A673 (cell line): ENCODE results near the gene ENTPD6. TPM values are rescaled to one million over a fixed set of nuclear protein-coding genes. Genes with fewer than 3 reads are reported as not detected.

Experiments used
- BruUV-seq: library from RNA; stranded (reverse); fragments of 400-500 nt; replicated peaks from 2 replicates; lab custom pipeline; 2021; lab: Mats Ljungman, UMichigan
- CTCF ChIA-PET: fragments of 300-600 bp; sonication (Branson Sonifier 250); formaldehyde crosslinking; loops from one replicate; lab custom pipeline; 2022; ENCODE audit warnings: antibody characterized with exemption; lab: Charles Lee
- POLR2A ChIA-PET: fragments of 300-600 bp; sonication (Branson Sonifier 250); formaldehyde crosslinking; loops from one replicate; lab custom pipeline; 2022; ENCODE audit warnings: antibody characterized with exemption; ENCODE audit not compliant: low non-redundant PET; lab: Charles Lee
- DNase-seq: peaks from one replicate; pipeline ENCODE4 v3.0.0-alpha.2; 2015; ENCODE audit warnings: low spot score
- H3K27ac ChIP-seq: fragments of 200-600 bp; sonication (generic); 2 replicates; pipeline ENCODE4 v1.5.1; 2016; ENCODE audit warnings: mixed run types, low read depth, mild to moderate bottlenecking, mixed read lengths, antibody characterized with exemption, low read length; ENCODE audit not compliant: poor library complexity, severe bottlenecking
- H3K27me3 ChIP-seq: fragments of 200-600 bp; sonication (generic); replicated peaks from 2 replicates; pipeline ENCODE4 v1.6.1; 2017; ENCODE audit warnings: mixed run types, low read depth, mild to moderate bottlenecking, mixed read lengths, antibody characterized with exemption, low read length; ENCODE audit not compliant: insufficient read depth, poor library complexity
- H3K36me3 ChIP-seq: fragments of 200-600 bp; sonication (generic); 2 replicates; pipeline ENCODE4 v1.6.1; 2016; ENCODE audit warnings: mixed run types, mild to moderate bottlenecking, mixed read lengths, antibody characterized with exemption, low read length; ENCODE audit not compliant: insufficient read depth, poor library complexity, severe bottlenecking
- H3K4me1 ChIP-seq: fragments of 200-600 bp; sonication (generic); 2 replicates; pipeline ENCODE4 v1.6.1; 2017; ENCODE audit warnings: mixed run types, mild to moderate bottlenecking, mixed read lengths, antibody characterized with exemption, low read length; ENCODE audit not compliant: insufficient read depth, poor library complexity, severe bottlenecking
- H3K4me3 ChIP-seq: fragments of 200-600 bp; sonication (generic); 2 replicates; pipeline ENCODE4 v1.5.1; 2016; ENCODE audit warnings: low read depth, mixed run types, mild to moderate bottlenecking, mixed read lengths, low read length; ENCODE audit not compliant: poor library complexity, severe bottlenecking
- H3K9me3 ChIP-seq: fragments of 200-600 bp; sonication (generic); 2 replicates; pipeline ENCODE4 v1.6.1; 2016; ENCODE audit warnings: mixed run types, low read depth, mild to moderate bottlenecking, mixed read lengths, antibody characterized with exemption, low read length; ENCODE audit not compliant: poor library complexity, severe bottlenecking
- EZH2 ChIP-seq: fragments of 200-600 bp; sonication (generic); IDR thresholded peaks from 2 replicates; pipeline ENCODE4 v1.6.1; 2017; ENCODE audit warnings: borderline replicate concordance, low read depth, mild to moderate bottlenecking, mixed read lengths, antibody characterized with exemption, low read length; ENCODE audit not compliant: poor library complexity, severe bottlenecking
- intact Hi-C: fragments of 100-400 bp; cut with micrococcal nuclease; formaldehyde crosslinking; loops from one replicate; pipeline ENCODE4 v1.10.0; 2022; ENCODE audit not compliant: unreplicated experiment
- total RNA-seq: library from RNA; stranded (reverse); gene quantifications from 2 replicates; pipeline ENCODE4 v1.2.3, GENCODE V29; 2021
- TF ChIP-seq, protein P1 (sequence below): fragments of 300-800, 200-600 bp; sonication (generic); conservative IDR thresholded peaks from 2 replicates; pipeline ENCODE4 v1.5.1; 2017; ENCODE audit warnings: low read depth, mild to moderate bottlenecking, antibody characterized with exemption, low read length, moderate library complexity, mixed read lengths

ENTPD6 gene
- total RNA-seq, 1 experiment from 2014 or later, result 50.2 TPM

DNA sequence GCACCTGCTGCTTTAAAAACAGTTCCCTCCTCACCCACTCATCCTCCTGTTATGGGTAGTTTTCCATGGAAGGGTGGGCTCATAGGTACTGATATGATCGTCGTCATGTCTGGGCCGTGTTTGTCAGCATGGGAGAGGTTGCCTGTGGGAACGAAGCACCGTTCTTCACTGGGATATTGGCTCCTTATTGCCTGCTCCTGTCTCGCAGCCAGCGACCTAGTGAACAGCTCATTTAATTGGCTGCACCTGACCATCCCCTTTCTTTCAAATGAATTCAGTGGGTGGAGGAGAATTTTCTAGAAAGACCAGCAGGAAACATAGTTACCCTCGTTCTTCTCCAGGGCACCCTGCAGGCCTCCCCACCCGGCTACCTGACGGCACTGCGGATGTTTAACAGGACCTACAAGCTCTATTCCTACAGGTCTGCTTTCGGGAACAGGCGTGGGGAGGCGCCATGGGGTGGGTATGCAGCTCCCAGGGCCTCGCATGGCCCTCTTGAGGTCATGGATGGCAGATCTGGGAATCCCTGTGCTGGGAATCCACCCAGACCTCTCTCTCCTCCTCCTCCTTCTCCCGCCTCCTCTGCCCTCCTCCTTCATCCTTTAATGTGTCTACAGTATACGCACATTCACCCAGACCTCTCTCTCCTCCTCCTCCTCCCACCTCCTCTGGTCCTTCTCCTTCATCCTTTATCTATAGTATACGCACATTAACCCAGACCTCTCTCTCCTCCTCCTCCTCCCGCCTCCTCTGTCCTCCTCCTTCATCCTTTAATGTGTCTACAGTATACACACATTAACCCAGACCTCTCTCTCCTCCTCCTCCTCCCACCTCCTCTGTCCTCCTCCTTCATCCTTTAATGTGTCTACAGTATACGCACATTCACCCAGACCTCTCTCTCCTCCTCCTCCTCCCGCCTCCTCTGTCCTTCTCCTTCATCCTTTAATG lies 21.9 kb downstream of the ENTPD6 start:
- intact Hi-C loops, result no loop called here
- no peak overlapping the region for H3K27ac ChIP-seq
- H3K4me1 ChIP-seq, result no peaks in the 10 kb centered on the region
- CTCF ChIA-PET, result no interaction called here
- POLR2A ChIA-PET, result no interaction called here
- H3K27me3 ChIP-seq, result no peaks in the 10 kb centered on the region
- BruUV-seq, result no TSS peak
- no peak for DNase-seq
- TF ChIP-seq, protein P1, sequence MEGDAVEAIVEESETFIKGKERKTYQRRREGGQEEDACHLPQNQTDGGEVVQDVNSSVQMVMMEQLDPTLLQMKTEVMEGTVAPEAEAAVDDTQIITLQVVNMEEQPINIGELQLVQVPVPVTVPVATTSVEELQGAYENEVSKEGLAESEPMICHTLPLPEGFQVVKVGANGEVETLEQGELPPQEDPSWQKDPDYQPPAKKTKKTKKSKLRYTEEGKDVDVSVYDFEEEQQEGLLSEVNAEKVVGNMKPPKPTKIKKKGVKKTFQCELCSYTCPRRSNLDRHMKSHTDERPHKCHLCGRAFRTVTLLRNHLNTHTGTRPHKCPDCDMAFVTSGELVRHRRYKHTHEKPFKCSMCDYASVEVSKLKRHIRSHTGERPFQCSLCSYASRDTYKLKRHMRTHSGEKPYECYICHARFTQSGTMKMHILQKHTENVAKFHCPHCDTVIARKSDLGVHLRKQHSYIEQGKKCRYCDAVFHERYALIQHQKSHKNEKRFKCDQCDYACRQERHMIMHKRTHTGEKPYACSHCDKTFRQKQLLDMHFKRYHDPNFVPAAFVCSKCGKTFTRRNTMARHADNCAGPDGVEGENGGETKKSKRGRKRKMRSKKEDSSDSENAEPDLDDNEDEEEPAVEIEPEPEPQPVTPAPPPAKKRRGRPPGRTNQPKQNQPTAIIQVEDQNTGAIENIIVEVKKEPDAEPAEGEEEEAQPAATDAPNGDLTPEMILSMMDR, result no peak
- no peak for TF ChIP-seq EZH2
- peaks cover 15% of the 10 kb centered on the region for H3K36me3 ChIP-seq
- no peak overlapping the region for H3K4me3 ChIP-seq
- H3K9me3 ChIP-seq, result no peaks in the 10 kb centered on the region

DNA sequence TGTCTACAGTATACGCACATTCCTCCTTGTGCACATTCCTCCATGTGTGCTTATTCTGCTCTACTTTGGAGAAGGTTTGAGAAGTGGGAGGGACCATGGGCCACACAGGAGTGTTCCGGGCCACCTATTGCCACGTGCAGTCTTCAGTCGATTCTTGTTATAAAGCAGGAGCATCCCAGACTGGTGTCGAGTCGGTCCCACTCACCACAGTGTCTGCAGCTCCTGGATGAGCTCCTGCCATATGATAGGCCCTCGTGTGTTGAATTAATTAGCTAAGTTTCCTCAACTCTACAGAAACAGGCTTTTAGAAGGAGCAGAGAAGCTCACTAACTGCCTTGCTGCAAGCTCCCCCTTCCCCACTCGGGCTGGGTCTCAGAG lies 22.6 kb downstream of the ENTPD6 start:
- Histone ChIP-seq H3K4me1 (no peaks in the 10 kb centered on the region), H3K27ac (no peak overlapping the region), H3K36me3 (peaks cover 14% of the 10 kb centered on the region), H3K4me3 (no peak overlapping the region), H3K9me3 (no peaks in the 10 kb centered on the region), H3K27me3 (no peaks in the 10 kb centered on the region)
- intact Hi-C loops, result no loop called here
- no peak for DNase-seq
- no peak for TF ChIP-seq EZH2
- TF ChIP-seq, protein P1, result no peak
- no TSS peak for BruUV-seq
- CTCF ChIA-PET, result no interaction called here
- POLR2A ChIA-PET, result no interaction called here

DNA sequence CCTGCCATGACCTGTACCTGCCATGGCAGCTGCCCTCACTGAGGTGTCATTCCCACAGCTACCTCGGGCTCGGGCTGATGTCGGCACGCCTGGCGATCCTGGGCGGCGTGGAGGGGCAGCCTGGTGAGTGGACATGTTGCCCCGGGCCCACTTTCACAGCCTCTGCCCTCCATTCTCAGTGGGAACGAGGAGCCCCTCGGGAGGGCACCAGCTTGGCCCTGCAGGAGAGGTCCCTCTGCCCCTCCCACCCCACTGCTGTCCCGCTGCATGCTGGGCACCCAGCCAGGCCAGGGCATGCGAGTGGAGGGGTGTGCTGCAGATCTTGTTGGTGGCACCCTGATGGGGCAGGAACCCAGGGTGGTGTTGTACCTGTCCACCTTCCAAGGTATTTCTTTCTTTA lies 23.0 kb downstream of the ENTPD6 start:
- DNase-seq, result no peak
- no peak overlapping the region for H3K27ac ChIP-seq
- ChIA-PET POLR2A (no interaction called here), CTCF (no interaction called here)
- peaks cover 13% of the 10 kb centered on the region for H3K36me3 ChIP-seq
- no peak overlapping the region for H3K4me3 ChIP-seq
- no peaks in the 10 kb centered on the region for H3K4me1 ChIP-seq
- intact Hi-C loops, result no loop called here
- TF ChIP-seq, protein P1, result no peak
- no peak for TF ChIP-seq EZH2
- BruUV-seq, result no TSS peak
- no peaks in the 10 kb centered on the region for H3K9me3 ChIP-seq
- no peaks in the 10 kb centered on the region for H3K27me3 ChIP-seq
